Right lobe of liver (tissue), 4 donors: ENCODE data around the gene AEBP1.

Experiments used
- POLR2A ChIP-seq: fragments of 450-650 bp; IDR thresholded peaks from one replicate; pipeline ENCODE4 v1.6.1; 2017; ENCODE audit warnings: antibody characterized with exemption, mild to moderate bottlenecking
- TF ChIP-seq, protein P1 (sequence below), 4 donors: fragments of 200-600 bp in 3 of 4; fragments of 450-650 bp in 1 of 4; IDR thresholded peaks; one replicate each; pipeline versions ENCODE4 v1.5.1 to v1.8.0; 2016 to 2022; ENCODE audit warnings: antibody characterized with exemption in 4 of 4, mild to moderate bottlenecking in 2 of 4
- donor health status: DM: no; HTN: no; CAD: no.
- donor health status: DM: no; HTN: no; CAD: no.
- donor health status: DM: no; HTN: yes; CAD: no.

DNA sequence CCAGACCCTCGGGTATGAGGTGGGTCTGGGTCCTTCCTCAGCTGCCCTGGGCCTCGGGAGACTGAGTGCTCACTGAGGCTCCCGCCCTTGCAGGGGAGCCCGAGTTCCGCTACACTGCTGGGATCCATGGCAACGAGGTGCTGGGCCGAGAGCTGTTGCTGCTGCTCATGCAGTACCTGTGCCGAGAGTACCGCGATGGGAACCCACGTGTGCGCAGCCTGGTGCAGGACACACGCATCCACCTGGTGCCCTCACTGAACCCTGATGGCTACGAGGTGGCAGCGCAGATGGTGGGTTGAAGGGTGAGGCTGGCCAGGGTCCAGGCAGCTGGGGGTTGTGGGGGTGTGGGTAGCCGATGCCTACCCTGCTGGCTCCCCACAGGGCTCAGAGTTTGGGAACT lies 7.6 kb downstream of the AEBP1 start:
- TF ChIP-seq, protein P1, sequence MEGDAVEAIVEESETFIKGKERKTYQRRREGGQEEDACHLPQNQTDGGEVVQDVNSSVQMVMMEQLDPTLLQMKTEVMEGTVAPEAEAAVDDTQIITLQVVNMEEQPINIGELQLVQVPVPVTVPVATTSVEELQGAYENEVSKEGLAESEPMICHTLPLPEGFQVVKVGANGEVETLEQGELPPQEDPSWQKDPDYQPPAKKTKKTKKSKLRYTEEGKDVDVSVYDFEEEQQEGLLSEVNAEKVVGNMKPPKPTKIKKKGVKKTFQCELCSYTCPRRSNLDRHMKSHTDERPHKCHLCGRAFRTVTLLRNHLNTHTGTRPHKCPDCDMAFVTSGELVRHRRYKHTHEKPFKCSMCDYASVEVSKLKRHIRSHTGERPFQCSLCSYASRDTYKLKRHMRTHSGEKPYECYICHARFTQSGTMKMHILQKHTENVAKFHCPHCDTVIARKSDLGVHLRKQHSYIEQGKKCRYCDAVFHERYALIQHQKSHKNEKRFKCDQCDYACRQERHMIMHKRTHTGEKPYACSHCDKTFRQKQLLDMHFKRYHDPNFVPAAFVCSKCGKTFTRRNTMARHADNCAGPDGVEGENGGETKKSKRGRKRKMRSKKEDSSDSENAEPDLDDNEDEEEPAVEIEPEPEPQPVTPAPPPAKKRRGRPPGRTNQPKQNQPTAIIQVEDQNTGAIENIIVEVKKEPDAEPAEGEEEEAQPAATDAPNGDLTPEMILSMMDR (IDR thresholded peaks at IDR 0.05), result no peak
- TF ChIP-seq POLR2A, result no peak
